C4-2B (cell line): ENCODE measurements around the gene PROCR.
"Not testable (repeated sequence)": the region's sequence is repeated elsewhere in the genome, so short reads cannot be mapped to it uniquely, and the experiment has no call there.

Source experiments
- ZFX ChIP-seq: fragments of 450-650 bp; IDR thresholded peaks from 2 replicates; pipeline ENCODE4 v1.6.1; 2017
- TF ChIP-seq, protein P1 (sequence below): fragments of 450-650 bp; conservative IDR thresholded peaks from 2 replicates; pipeline ENCODE4 v1.5.1; 2017; ENCODE audit warnings: mild to moderate bottlenecking

DNA sequence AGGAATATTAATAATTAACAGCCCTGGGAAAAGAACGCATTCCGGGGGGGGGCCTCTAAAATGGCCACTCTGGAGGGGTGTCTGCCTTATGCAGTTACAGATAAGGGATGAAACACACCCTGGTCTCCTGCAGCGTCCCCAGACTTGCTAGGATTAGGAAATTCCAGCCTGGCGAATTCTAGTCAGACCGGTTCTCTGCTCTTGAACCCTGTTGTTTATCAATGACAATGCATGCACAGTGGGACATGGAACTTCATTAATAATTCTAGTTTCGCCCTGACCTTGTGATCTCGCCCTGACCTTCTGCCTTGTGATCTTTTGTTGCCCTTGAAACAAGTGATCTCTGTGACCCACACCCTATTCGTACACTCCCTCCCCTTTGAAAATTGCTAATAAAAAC lies 17.4 kb downstream of the PROCR start:
- TF ChIP-seq, protein P1, sequence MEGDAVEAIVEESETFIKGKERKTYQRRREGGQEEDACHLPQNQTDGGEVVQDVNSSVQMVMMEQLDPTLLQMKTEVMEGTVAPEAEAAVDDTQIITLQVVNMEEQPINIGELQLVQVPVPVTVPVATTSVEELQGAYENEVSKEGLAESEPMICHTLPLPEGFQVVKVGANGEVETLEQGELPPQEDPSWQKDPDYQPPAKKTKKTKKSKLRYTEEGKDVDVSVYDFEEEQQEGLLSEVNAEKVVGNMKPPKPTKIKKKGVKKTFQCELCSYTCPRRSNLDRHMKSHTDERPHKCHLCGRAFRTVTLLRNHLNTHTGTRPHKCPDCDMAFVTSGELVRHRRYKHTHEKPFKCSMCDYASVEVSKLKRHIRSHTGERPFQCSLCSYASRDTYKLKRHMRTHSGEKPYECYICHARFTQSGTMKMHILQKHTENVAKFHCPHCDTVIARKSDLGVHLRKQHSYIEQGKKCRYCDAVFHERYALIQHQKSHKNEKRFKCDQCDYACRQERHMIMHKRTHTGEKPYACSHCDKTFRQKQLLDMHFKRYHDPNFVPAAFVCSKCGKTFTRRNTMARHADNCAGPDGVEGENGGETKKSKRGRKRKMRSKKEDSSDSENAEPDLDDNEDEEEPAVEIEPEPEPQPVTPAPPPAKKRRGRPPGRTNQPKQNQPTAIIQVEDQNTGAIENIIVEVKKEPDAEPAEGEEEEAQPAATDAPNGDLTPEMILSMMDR, result not testable (repeated sequence)
- not testable (repeated sequence) for TF ChIP-seq ZFX
